Uterus (tissue), 4 donors: ENCODE data around the gene YBEY. TPM values are rescaled to one million over a fixed set of nuclear protein-coding genes. Genes with fewer than 3 reads are reported as not detected.

Source experiments
- total RNA-seq, 4 donors: library from RNA; depleted of rRNA in 3 of 4; stranded (reverse); fragments of >200 nt in 3 of 4; gene quantifications; one replicate each; pipeline versions ENCODE4 v1.1.0 to v1.2.4, GENCODE V29; 2014 to 2023
- donor health status: DM: yes; HTN: yes; CAD: no.

Gene YBEY
- total RNA-seq, 4 donors from 2014 or later, result 2.9 to 78.6 (median 13.0) TPM

Other genes with a start within 250 kb of the YBEY start
- 1,000 to 10,000 TPM in 2 of 4 donors, 100 to 1,000 TPM in 2; 321 to 1,200 (median 948) TPM for gene COL6A2, start 188.2 kb upstream of the YBEY start, total RNA-seq
- 1 to 10 TPM in 2 of 4 donors, not detected in 2; 4.5 to 7.0 TPM for gene FTCD, start 130.8 kb upstream of the YBEY start, total RNA-seq
- gene SPATC1L, start 101.9 kb upstream of the YBEY start, total RNA-seq, result 1 to 10 TPM in 3 of 4 donors, not detected in 1; 4.9 to 10.0 (median 6.4) TPM
- gene LSS, start 57.6 kb upstream of the YBEY start, total RNA-seq, result 10 to 100 TPM; 35.4 to 94.0 (median 41.5) TPM
- 100 to 1,000 TPM in 2 of 4 donors, 10 to 100 TPM in 2; 24.1 to 128 (median 93.2) TPM for gene MCM3AP, start 731 bp upstream of the YBEY start, total RNA-seq
- 1 to 10 TPM in 3 of 4 donors, under 1 TPM in 1; 0.88 to 9.4 (median 5.6) TPM for gene C21orf58, start 37.5 kb downstream of the YBEY start, total RNA-seq
- 10 to 100 TPM in 2 of 4 donors, 1 to 10 TPM in 2; 6.2 to 29.7 (median 17.1) TPM for gene PCNT, start 37.8 kb downstream of the YBEY start, total RNA-seq
- gene DIP2A, start 172.5 kb downstream of the YBEY start, total RNA-seq, result 10 to 100 TPM; 51.0 to 56.3 (median 51.6) TPM